Measurements from ENCODE around the gene PRLHR.
A peak's percentile ranks its signal among the peaks of the same experiment; 100 is the strongest.
"Not testable (repeated sequence)": the region's sequence is repeated elsewhere in the genome, so short reads cannot be mapped to it uniquely, and the experiment has no call there.

Gene PRLHR

DNA sequence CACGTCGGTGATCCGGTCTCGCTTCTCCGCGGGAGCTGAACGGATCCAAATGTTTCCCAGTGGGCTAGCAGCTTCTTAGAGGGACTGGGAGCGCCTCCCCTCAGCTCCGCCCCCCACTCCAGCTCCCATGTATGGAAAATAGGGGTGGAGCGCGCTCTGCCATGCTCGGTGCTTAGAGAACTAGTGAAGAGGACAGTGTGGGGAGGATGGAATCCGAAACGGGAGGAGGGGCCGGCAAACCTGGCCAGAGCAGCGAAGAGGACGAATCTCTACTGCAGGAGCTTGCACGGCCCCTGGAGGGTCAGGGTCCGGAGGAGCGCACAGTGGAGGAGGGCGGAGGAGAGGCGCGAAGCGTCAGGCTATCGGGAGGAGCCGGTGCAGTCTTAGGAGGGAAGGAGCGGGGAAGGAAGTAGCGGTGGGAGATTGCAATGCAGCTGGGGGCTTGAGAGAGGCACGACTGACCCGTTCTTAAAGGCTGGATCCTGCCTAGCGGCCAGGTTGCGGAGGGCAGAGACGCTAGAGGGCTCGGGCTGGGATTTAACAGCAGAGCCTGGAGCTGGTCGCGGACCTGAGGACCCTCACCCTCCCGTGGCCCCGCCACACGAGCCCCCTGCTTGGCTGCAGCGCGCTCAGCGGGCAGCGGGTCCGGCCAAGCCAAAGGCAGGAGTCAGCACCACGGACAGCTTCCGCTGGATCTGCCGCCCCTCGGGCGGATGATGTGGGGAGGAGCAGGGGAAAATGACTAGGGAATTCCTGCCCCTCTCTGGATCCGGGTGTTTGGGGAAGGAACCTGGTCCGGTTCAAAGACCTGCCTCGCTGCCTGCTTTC, at the start of gene PRLHR:
PRLHR (minus strand) TSS at position 51 of the 828 bp plus-strand sequence. CDS start 404 bp downstream, outside the sequence.
- DNase-seq = no peak

DNA sequence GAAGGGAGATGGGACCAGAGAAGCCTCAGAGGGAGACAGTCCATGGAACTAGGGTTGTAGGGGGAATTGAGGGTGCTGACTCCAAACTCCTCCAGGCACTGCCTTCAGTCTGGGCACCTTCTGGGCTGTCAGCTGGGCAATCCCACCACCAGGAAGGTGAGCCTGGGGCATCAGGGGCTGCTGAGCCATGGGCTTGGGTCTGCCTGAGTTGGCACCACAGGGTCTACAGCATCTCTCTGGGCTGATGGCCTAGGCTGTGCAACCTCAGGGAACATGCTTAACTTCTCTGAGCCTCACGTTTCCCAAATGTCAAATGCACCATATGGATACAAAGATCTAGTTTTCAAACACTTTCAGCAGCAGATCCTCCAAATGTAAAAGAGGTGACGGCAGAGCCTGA, 46.8 kb upstream of the PRLHR start:
- no peak for DNase-seq

DNA sequence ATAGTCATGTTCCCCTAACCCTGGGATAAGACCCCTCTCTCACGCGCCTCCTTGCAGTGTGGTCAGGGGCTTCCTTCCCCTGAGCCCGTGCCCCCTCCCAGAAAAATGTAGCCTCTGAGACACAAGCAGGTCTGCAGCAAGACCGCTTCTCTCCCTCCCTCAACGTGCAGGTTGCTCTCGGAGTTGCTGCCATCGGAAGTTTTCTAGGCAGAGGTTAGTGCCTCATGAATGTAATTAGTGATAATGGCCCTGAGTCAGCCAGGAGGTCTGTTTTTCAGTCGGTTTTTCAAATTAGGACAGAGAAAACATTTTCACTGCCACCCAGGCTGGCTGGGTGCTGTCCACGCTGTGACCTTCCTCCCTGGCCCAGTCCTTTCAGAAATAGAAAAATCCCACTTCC, 43.2 kb upstream of the PRLHR start:
- no peak for DNase-seq

DNA sequence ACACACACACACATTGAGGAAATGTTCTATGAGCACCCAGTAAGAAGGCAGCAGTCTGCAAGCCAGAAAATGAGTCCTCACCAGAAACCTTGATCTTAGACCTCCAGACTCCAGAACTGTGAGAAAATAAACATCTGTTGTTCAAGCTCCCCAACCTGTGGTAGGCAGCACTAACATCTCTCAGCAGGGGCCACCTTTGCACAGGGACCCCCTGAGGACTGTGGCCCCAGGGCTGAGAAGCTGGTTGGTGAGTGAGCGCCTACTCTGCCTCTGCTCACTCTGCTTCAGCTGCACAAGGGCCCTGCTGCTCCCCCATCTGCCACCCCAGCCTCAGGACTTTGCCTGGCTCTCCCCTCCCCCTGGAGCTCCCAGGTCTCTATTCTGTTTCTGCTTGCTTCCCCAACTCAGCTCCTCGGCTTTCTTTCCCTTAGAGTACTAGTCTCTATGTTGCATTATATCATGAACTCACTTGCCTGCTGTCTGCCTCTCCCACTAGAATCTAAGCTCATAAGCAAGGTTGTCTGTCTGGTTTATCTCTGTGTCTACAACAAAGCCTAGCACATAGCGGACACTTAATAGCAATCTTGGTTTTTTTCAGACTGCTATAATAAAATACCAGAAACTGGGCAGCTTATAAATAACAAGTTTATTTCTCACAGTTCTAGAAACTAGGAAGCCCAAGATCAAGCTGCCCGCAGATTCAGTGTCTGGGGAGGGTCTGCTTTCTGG, 40.4 kb upstream of the PRLHR start:
- no peak for DNase-seq

DNA sequence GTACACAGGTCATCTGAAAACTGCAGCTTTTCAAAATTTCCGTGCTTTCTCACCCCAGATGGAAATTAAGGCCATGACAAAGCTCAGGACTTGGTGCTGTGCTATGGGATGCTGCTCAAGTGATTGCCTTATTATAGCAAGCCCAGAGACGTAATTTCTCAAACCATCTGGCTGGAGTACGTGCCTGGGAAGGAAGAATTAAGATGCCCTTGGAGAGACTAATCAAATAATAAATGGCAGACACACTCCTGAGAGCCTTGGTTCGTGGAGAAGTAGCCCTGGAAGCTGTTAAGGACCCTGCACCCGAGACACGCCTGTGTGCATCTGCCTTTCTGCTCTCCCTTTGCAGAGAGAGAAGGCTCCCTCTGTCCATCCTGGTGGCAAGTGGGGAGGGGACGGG, 38.3 kb upstream of the PRLHR start:
- no peak for DNase-seq

DNA sequence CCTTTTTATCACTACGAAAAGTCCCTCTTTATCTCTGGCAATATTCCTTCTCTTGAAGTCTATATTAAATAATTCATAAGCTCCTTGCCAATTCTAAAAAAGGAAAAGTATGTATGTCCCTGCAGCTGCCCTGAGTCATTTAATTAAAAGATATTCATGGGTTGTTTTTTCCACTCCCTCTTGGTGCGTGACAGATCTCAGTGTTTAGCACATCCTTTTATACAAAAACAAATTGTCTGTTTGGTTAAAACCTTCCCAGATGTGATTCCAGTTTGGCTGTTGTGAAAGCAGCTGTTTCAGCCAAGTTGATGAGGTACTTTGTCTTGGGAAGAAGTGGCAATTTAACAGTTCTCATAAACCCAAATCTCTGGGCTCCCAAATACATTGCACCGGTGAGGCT, 33.8 kb upstream of the PRLHR start:
- DNase-seq = no peak

DNA sequence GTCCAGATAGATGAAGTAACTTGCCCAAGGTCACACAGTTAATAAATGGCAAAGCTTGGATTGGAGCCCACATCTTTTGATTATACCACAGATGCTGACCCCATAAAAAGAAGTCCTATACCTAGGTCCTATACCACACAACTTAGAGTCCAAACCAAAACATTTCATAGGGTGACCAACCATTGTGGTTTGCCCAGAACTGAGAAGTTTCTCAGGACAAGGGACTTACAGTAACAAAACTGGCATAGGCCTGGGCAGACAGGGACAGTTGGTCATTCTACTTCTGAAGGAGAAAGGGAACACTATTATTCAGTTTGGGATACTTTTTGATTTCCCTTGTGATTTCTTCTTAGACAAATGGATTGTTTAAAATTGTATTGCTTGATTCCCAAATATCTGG, 32.9 kb upstream of the PRLHR start:
- no peak for DNase-seq

DNA sequence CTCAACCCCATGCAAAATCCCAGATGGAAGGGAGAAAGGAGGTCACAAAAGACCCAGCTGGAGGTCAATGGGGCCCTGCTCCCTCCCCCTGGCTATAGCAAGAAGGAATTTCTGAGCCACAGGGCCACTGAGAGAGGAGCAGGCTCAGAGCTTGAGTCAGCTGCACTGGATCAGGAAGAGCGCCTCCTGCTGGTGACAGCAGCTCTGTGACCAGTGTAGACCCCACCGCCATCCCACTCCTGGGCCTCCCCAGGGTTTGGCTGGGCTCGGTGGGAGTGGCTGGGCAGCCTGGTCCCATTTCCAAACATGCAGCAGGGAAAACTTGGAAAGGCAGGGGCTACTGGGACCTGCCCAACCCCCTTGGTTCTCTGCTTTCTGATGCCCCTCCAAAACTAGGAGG, 31.5 kb upstream of the PRLHR start:
- DNase-seq = no peak

DNA sequence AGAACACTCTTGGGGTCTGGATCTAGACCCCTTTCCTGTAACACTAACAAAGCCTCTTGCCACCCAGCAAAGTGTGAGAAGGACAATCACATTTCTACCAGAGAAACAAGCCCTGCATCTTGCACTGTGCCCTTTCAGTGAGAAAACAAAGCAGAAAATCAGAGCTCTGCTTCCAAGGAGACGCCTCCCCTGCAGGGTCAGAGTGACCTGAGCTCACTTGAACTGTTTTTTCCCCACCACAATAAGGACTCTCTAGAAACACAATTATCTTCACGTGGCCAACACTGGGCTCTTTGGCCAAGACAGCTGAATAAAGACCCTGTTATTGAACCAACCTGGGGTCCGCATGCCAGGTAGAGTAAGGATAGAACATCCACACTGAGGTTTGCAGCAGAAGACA, 30.1 kb upstream of the PRLHR start:
- DNase-seq = no peak

DNA sequence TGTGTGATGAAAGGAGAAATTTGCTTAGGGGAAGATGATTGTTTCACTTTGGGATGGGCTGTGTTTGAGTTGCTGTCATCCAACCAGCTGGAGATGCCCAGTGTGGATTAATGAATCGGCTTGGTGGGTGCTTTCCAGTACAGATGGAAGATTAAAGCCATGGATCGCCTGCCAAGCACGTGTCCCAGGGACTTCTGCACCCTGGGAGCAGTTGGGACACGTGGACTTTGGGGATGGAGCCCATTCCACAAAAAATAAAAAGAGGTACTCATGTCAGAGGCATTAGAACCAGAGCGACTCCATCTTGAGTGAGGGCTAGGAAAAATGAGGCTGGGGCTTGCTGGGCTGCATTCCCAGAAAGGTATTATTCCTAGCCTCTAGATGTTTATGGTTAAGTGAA, 29.3 kb upstream of the PRLHR start:
- DNase-seq = no peak

DNA sequence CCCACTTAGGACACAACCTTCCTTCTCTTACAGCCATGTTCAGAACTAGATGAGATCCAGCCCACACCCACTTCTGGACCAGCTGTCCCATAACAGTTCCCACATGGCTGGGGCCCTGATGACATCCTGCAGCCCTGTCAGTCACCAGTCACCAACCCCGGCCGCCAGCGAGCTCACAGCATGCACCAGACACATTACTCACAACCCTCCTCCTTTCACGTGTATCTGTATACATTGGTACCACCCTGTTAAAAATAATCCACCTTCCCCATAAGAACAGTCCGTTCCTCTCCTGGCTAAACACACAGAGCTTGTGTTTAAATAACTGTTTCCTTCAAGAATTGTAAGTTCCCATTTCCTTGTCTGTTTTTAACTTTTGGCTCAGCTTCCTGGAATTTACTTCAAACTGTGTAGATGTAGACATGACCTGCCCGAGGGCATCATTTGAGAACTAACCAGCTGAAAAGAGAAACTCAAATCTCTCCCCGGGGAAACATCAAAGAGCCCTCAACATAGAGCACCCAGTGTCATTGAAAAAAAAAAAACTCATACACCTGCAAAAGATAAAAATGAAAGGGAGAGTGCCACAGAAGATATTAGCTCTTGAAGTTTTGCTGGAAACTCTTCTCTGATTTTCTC, 26.0 kb upstream of the PRLHR start:
- DNase-seq = peak in 1 of 4 experiments; percentile 11

DNA sequence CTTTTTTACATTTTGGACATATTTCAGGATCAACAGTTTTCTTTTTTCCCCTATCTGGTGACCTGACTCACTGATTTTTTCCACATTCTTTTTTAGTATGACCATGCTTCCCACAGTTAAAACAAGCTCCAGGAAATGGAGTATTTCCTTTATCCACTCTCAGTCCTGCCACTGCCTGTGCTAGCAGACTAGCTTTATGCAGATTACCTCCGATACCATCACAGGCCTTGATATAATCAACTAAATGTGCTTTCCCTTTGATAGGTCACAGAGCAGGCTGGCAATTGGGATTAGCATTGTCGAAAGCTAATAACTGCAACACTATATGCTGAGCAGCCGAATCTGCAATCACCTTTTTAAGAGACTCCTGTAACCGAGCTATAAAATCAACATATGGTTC, 18.4 kb upstream of the PRLHR start:
- DNase-seq = not testable (repeated sequence)

DNA sequence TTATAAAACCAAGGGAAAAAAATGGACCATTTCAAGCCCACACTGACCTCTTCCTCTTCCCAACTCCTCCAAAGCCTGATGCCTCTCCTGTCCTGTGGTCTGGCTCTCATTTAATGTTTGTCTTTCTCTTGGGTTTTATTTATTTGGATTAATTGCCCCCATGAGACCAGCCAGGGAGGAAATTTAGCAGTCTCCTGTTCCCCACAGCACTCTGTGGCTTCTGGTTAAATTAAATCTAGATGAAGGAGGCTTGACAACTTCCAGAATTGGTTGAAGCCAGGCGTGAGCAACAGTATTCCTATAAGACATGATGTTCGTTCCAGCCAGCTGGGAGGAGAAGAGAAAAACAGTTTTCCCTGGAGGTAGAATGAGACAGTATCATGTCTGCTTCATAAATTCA, 15.1 kb upstream of the PRLHR start:
- no peak for DNase-seq

DNA sequence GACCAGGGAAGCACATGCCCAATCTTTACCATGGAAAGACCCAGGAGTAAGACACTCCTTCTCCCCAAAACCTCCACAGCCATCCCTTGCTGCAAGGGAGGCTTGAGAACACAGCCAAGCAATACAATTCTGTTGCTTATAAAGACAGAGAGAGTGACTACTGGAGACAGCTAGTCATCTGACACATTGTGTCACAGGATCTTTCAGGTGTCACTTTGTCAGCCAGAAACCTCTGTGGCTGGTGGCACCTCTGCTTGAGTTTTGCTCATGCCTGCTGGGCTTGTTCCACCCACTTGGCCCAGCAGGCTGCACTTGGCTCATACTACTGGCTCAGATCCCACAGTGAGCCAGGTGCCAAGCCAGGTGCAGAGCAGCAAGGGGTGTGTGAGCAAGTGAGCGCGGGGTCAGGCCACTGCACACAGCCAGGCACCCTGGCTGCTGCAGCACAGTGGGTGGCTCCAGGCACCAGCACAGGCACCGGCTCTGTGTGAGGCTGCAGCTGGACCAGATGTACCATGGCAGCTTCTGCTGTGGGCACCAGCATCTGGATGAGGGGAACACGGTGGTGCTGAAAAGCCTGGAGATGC, 12.4 kb upstream of the PRLHR start:
- DNase-seq = no peak

DNA sequence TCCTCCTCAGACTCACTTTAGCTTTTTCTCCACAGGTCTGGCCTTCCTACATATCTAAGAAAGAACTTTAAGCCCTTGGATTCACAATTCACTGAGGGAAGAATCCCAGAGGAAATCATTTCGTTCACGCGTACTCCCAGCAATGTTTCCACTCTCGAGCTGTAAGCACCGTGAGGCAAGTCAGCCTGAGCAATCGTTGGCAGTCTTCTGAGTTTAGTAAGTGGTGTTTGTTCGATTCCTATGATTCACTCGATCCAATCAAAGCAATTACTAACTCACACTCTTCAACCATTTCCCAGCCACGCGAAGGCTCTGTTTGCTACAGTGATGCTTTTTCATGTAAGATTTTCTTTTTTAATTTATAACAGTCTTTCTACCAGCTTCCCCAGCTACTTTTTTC, 10.2 kb upstream of the PRLHR start:
- no peak for DNase-seq

DNA sequence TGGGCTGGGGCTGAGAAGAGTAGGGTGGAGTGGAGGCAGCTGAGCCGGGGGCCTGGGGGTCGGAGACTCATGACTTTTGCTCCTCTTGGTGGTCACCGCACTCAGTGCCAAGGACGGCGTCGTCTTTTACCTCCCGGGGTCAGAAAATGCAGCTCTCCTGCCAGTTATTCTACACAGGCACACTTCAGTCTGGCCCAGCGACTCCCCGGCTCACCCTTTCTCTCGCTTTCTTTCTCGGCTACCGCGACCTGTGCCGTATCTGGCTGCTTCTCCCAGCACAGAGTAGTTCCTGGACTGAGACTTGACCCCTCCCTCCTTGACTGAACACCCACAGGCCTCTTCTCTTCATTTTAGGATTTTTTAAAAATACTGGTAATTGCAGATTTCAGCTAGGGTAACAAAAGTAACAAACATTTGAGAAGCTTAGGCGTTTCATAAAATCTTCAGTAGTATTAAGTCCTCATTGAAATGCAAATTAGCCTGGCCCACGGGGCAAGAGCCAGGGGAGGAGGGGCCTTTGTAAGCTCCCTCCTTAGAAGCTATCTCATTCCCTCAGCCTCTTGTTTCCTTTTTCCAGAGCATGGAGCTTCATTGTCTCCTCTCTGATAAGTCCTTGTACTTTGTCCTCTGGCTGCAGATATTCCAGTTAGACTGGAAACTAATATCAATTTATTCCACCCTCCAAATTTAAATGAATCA, 1.1 kb upstream of the PRLHR start:
- no peak for DNase-seq

DNA sequence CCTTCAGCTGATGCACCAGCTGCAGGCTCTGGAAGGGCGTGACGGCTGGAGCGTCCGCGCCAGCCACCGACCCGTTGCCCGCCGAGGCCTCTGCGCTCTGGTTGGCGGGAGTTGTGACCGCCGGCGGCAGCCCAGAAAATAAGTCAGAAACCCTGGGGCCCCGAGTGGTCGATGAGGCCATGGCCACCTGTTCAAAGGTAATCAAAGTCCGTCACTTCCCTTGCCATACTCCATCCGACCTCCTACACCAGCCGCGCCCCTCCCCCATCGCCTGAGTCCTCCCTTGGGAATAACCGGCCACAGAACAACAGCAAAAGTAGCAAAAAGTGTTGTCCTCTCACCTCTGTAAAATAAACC, 406 bp downstream of the PRLHR start:
- DNase-seq = no peak

DNA sequence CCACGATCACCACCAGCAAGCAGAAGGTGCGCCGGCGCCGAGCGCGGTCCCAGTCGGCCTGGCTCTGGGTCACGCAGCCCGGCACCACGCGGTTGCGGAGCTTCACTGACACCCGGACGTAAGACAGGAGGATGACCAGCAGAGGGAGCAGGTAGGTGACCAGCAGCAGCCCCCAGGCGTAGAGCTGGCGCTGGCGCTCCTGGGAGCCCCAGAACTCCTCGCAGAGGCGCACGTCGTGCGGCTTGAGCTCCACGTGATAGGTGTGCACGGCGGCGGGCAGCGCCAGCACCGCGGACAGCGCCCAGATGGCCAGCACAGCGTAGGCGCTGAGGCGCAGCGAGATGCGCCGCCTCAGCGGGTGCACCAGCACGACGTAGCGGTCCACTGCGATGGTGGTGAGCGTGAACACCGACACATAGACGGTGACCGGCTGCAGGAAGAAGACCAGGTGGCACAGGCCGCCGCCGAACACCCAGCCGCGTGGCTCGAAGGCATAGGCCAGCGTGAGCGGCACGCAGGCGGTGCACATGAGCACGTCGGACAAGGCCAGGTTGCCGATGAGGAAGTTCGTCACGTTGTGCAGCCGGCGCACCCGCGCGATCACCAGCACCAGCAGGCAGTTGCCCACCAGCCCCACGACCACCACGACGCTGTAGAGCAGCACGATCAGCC, 920 bp downstream of the PRLHR start:
- DNase-seq = peak in 3 of 4 experiments; percentile 3 to 41 (median 5)

DNA sequence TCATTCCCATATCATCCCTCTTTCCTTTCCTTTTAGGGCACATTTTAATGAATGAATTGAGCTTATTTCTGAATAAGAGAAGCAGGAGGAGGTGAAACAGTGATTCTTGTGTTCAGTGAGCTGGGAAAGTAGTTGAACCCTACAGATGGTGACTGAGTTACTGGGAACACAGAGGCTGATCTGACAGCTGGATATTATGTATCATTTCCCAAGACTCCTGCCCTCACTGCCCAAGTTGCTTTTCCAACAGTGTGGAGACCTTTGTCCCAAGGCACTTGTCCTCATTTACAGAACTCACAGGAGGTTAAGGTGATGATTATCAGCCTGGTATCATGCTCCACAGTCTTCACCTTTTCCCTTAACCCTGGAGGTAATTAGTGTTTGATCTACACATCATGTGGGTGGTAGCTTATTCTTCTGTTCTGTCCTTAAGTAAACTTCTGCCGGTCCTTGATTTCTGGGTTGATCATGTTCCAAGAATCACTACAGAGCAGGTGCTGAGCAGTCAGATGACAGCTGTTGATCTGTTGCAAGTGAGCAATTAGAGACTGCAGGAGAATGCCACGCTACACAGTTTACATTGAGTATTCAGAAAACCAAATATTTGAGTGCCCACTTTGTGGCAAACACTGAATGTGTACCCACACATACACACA, 2.6 kb downstream of the PRLHR start:
- no peak for DNase-seq

DNA sequence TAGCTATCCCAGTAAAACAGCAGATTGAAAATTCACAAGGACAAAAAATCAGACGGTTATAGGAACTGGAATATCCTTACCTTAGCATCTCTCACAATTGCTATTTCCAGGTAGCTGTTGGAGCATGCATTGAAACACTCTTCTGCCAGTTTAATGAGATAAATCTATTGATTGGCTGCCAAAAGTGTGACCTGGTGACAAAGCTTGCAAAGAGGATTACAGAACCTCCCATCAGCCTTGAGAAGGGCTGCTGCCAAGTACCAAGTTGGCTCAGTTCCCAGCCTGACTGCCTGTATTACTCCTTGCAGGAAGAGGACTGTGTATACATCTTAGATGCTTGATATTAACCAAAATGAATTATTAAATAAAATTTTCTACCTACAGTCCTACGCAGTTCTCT, 5.1 kb downstream of the PRLHR start:
- no peak for DNase-seq

DNA sequence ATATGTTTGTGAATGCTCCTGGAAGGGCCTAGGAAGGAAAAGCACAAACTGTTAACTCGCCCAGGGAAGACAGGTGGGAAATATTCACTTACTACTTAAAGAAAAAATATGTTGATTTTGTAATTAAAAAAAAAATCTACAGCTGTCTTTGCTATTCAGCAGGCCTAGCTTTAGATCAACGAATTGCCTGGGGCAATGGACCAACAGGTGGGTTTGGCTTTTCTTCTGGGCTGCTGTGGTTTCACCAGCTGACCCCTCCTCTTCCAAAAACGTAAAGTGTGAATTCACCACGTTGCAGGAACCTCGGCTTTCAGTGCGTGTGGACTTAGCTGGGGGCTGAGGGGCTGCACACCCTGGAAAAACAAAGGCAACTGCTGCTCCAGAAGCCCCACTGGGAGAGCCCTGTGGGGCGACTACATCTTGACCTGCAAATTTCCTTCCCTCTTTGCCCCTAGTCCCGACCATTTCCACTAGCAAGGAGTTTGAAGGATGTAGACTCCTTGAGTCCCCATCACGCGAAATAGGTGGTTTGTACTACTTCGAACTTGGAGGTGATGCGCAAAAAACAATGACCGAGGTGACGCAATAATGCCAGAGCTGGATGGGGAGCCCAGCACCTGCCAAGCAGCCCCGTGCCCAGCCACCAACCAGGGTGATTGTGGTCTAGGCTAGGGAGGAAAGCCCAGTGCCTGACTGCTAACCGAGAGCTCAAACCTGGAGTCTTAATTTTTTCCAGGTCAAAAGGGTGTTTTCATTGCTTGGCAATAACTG, 7.4 kb downstream of the PRLHR start:
- DNase-seq = no peak
